HS-27A (cell line): ENCODE results near the gene VWA5A.
"Not testable (repeated sequence)": the region's sequence is repeated elsewhere in the genome, so short reads cannot be mapped to it uniquely, and the experiment has no call there.

Experiments
- DNase-seq: peaks from one replicate; pipeline ENCODE4 v3.0.0-alpha.2; 2012; ENCODE audit warnings: low read depth, missing footprints

VWA5A gene

DNA sequence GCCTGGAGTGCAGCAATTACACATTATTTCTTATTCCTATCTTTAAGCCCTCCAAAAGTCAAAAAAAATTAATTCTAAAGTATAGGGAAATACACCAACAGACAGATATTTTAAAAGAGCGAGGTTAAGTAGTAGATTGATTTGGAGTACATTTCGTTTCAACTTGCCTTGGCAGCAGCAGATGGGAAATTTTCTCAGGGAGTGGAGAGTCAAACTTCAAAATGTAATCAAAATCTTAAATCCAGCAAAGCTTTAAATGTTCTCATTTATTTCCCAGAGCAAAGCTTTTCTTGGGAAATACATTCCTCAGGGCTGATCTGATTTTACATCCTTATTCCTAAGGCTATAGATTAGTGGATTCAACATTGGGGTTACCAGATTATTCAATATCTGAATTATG is 21.9 kb upstream of the VWA5A start:
- no peak for DNase-seq

- DNase-seq: no peak
Observed at GRCh38 chr11:124094731-124095130, 20.5 kb upstream of the VWA5A start.

DNA sequence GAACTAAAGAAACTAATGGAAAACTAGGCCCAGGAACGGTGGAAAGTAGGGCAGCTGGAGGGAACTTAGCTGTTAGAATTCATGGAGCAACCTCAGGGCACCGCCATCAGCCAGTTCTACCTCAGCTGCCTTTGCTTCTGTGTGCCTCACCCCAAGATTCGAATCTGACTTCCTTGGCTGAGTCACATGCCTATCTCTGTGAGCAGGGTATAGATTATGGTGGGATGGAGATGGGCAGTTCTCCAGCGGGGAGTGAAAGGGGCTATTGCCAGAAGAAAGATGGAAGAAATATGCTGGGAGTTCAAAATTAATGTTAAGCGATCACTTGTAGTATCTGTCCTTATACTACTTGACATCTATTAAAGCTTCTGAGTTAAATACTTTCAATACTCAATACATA is 18.9 kb upstream of the VWA5A start:
- DNase-seq: no peak

- DNase-seq: no peak
Observed at GRCh38 chr11:124098141-124098540, 17.1 kb upstream of the VWA5A start.

DNA sequence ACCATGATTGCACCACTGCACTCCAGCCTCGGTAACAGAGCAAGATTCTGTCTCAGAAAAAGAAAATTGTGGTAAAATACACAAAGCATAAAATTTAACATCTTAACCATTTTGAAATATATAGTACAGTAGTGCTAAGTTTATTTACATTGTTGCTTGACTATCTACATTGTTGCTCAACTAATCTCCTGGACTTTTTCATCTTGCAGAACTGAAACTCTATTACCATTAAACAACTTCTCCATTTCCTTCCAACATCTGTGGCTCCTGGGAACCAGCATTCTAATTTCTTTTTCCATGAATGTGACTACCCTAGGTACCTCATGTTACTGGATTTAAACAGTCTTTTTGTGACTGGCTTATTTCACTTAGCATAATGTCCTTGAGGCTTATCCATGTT is 13.5 kb upstream of the VWA5A start:
- DNase-seq: no peak

DNA sequence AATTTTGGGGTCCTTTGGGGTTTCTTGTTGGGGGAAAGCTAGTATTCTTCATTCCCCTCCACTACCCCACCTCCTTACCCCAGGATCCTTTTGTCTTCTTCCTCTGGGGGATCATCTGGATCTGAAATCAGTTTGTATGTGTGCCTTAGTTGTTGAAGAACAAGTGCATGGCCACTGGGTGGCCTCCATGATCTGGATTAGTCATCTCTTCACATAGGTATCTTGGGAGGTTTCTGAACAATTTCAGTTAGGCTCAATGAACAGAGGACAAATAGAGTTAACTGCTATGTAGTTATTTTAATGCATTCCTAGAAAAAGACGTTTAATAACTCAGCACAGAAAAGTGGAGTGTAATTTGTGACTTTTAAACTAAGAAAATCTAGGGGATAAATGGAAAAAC is 7.1 kb upstream of the VWA5A start:
- no peak for DNase-seq

DNA sequence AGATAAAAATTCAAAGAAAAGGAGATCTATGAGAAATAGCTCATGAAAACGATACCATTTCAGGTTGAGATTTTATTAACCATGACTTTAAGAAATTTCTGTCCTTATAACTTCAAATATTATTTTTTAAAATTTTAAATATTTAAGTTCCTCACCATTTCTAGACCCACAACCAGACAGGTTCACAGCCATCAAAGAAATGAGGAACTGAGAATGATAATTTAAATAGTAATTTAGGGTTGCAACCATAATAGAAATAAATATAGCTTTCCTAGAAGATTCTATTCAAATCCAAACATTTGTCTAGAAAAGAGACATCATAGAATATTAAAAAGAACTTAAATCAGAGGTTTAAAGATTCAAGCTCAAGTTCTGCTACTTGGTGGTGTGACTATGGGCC is 5.9 kb upstream of the VWA5A start:
- DNase-seq: no peak

DNA sequence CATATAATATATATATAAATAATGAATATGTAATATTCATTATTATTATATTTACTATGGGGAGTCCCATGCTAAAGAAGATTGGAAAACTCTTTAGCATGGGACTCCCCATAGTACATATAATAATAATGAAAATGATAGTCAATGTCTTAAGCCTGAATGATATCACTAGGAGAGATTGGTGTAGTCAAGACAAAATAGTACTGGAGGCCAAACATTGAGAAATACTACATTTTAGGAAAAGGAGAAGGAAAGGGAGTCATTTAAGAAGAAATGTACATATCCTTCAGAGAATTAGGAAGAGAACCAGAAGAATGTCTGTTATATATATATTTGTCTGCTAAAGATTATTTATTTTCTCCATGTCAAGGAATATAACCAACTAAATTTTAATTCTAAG is 5.0 kb upstream of the VWA5A start:
- DNase-seq: no peak

- no peak for DNase-seq
Observed at GRCh38 chr11:124113890-124114289, 1.4 kb upstream of the VWA5A start.

GRCh38 chr11:124115782-124116616 is 749 bp downstream of the VWA5A start:
- DNase-seq: no peak

DNA sequence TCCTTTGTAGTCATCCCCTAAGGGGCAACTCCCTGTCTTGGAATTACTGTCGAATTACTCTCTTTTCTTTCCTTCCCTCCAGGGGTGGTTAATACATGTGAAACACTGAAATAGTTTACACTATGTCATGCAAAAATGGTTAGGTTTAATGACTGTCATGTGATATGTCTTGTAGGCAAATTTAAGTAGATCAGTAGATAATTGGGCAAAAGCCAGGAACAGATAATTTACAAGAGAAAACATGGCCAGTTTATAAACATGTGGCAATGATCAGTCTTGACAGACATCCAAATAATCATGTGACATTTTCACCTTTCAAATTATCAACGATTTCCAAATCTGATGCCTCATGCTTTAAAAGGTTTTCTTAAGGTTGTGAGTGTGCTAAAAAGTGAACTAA is 3.9 kb downstream of the VWA5A start:
- DNase-seq: no peak

DNA sequence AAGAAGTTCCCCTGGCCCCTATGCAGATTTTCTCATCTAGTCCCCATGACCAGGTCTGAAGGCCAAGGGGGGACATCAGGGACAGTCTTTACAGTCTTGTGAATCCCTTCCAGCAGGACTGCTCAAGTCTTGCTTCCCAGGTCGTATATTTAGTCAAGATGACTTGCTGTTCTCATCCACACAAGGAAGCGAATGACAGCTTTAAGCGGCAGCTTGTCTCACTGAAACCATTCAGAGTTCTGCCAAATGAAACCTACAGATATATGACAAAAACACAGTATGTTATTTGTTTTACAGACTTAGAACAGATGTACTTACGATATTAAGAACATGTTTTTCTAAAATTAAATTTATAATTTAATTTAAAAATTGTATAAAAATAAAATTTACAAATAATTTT is 5.6 kb downstream of the VWA5A start:
- DNase-seq: no peak

DNA sequence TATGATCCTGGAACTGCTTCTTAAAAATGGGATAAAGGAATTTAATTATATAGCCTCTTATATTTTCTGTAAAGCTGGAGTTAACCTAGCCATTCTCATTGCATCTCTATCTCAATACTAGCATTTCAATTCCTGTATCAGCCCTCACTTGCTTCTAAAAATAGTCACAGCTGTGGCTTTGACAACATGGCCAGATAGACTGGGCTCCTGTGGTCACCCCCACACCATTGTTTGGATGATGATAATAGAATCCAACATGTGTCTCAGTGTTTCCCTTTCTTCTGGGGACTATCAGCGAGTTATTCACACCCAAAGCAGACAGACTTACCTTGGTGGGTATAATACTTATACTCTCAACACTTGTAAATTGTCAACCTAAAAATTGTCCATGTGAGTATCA is 6.9 kb downstream of the VWA5A start:
- DNase-seq: no peak

DNA sequence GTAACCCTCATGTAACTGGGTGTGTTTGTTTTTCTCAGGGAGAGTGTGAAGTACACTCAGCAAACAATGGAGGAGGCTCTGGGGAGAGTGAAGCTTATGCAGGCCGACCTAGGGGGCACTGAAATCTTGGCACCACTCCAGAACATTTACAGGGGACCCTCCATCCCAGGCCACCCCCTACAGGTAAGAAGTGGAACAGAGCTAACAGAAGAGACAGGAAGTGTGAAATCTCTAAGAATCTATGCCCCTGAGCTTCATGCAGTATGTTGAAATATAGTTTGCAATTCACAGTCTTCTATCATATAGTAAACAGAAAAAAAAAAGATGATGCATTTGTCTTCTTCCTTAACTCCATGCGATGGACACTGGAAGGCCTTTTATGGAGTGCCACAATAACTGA is 8.4 kb downstream of the VWA5A start:
- no peak for DNase-seq

- DNase-seq: not testable (repeated sequence)
Observed at GRCh38 chr11:124127134-124127533, 11.9 kb downstream of the VWA5A start.

- DNase-seq: no peak
Observed at GRCh38 chr11:124143034-124143433, 27.8 kb downstream of the VWA5A start.

- DNase-seq: no peak
Observed at GRCh38 chr11:124147951-124148350, 32.7 kb downstream of the VWA5A start.

DNA sequence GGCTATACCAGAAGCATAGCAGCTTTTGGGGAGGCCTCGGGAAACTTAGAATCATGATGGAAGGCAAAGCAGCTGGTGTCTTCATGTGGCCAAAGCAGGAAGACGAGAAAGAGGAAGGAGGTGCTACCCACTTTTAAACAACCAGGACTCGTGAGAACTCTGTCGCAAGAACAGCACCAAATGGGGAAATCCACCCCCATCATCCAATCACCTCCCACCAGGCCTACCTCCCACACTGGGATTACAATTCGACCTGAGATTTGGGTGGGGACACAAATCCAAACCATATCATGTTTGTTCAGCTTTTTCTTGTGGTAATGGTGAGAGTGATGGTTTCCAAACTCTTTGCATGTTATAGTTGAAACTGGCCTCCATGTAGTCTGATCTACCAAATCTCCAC is 35.4 kb downstream of the VWA5A start:
- no peak for DNase-seq

DNA sequence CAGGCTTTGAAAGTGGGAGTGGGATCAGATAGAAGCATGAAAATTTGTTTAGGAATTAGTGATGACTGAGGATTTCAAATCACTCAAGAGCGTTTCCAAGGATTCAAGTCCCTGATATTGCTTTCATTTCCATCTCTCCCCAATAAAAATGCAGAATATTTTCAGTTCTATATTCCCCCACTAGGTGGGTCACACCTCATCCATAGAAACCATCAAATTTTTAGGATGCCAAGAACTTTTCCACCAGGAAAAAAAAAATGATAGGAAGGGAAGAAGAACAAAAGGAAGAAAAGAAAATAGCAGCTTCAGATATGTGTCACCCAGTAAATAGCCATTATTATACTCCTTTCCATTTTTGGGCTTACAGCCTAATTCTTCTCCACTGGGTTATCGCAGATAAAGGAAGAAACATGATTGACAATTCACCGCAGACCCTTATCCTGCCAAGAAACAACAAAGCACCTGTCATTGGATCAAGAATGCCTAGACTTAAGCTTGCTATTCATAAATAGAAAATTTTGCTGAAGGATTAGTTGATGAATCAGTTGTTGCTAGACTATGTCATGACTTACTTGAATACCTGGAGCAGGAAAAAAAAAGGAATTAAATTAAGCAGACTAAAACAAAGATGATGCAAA is 37.6 kb downstream of the VWA5A start:
- DNase-seq: no peak

- DNase-seq: no peak
Observed at GRCh38 chr11:124153821-124154220, 38.6 kb downstream of the VWA5A start.

DNA sequence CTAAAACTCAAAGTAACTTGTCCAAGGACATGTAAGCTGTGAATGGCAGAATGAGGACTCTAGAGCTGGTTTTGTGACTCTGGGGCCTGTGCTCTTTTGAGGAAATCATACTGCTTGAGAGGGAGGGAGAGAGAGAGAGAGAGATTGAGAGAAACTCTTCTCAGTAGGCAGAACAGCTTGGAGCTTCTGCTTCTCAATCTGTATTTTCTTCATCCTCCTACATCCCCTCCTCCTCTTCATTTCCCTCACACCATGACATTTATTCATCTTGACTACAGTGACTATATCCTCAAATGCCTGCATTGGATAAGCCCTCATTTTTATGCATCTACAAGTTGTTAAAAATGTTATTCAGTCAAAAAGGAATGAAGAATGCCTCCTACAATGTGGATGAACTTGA is 44.2 kb downstream of the VWA5A start:
- DNase-seq: no peak

GRCh38 chr11:124160986-124161385 is 45.7 kb downstream of the VWA5A start:
- DNase-seq: no peak

- no peak for DNase-seq
Observed at GRCh38 chr11:124167826-124168231, 52.6 kb downstream of the VWA5A start.

DNA sequence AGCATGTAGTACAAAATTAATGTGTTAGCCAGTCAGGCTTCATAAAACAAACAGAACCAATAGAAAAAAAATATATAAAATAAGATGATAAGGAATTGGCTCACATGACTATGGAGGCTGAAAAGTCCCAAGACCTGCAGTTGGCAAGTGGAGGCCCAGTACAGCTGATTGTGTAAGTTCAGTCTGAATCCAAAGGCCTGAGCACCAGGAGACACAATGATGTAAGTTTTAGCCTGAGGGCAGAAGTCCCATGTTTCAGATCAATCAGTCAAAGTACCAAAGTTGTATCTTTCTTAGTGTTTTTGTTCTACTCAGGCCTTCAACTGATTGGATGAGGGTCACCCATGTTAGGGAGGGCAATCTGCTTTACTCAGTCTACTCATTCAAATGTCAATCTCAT is 53.5 kb downstream of the VWA5A start:
- no peak for DNase-seq
